Measurements from ENCODE around the gene MAST4.

The MAST4 gene

GRCh38 chr5:67089200-67089725 lies 493.1 kb downstream of the MAST4 start:
- H3K36me3 ChIP-seq (ENCODE audit: control insufficient read depth, insufficient read depth, low read length): no peaks in the 10 kb centered on the region
- TF ChIP-seq CTCF (IDR thresholded peaks at IDR 0.05; ENCODE audit: insufficient read depth, low read length, poor library complexity, severe bottlenecking): no peak
- DNase-seq (ENCODE audit: extremely low read depth, insufficient read length): no peak
- H3K4me3 ChIP-seq (replicated peaks; ENCODE audit: low read depth, low read length): no peak overlapping the region
- H3K27me3 ChIP-seq (replicated peaks; ENCODE audit: control insufficient read depth, insufficient read depth, low read length): no peaks in the 10 kb centered on the region; the same call in 1 of the 2 replicates

GRCh38 chr5:67090040-67090439 lies 493.8 kb downstream of the MAST4 start:
- H3K36me3 ChIP-seq (ENCODE audit: control insufficient read depth, insufficient read depth, low read length): no peaks in the 10 kb centered on the region
- no peak overlapping the region for H3K4me3 ChIP-seq (replicated peaks; ENCODE audit: low read depth, low read length)
- no peak for DNase-seq (ENCODE audit: extremely low read depth, insufficient read length)
- H3K27me3 ChIP-seq (replicated peaks; ENCODE audit: control insufficient read depth, insufficient read depth, low read length): no peaks in the 10 kb centered on the region; the same call in 1 of the 2 replicates
- TF ChIP-seq CTCF (IDR thresholded peaks at IDR 0.05; ENCODE audit: insufficient read depth, low read length, poor library complexity, severe bottlenecking): no peak

GRCh38 chr5:67090593-67090992 lies 494.4 kb downstream of the MAST4 start:
- H3K36me3 ChIP-seq (ENCODE audit: control insufficient read depth, insufficient read depth, low read length): no peaks in the 10 kb centered on the region
- no peak overlapping the region for H3K4me3 ChIP-seq (replicated peaks; ENCODE audit: low read depth, low read length)
- no peak for DNase-seq (ENCODE audit: extremely low read depth, insufficient read length)
- H3K27me3 ChIP-seq (replicated peaks; ENCODE audit: control insufficient read depth, insufficient read depth, low read length): no peaks in the 10 kb centered on the region; the same call in 1 of the 2 replicates
- no peak for TF ChIP-seq CTCF (IDR thresholded peaks at IDR 0.05; ENCODE audit: insufficient read depth, low read length, poor library complexity, severe bottlenecking)

- H3K36me3 ChIP-seq (ENCODE audit: control insufficient read depth, insufficient read depth, low read length): no peaks in the 10 kb centered on the region
- no peak overlapping the region for H3K4me3 ChIP-seq (replicated peaks; ENCODE audit: low read depth, low read length)
- TF ChIP-seq CTCF (IDR thresholded peaks at IDR 0.05; ENCODE audit: insufficient read depth, low read length, poor library complexity, severe bottlenecking): no peak
- DNase-seq (ENCODE audit: extremely low read depth, insufficient read length): no peak
- H3K27me3 ChIP-seq (replicated peaks; ENCODE audit: control insufficient read depth, insufficient read depth, low read length): no peaks in the 10 kb centered on the region; the same call in 1 of the 2 replicates
Measured at GRCh38 chr5:67092535-67092934, 496.3 kb downstream of the MAST4 start.

- H3K27me3 ChIP-seq (replicated peaks; ENCODE audit: control insufficient read depth, insufficient read depth, low read length): no peaks in the 10 kb centered on the region; the same call in 1 of the 2 replicates
- TF ChIP-seq CTCF (IDR thresholded peaks at IDR 0.05; ENCODE audit: insufficient read depth, low read length, poor library complexity, severe bottlenecking): no peak
- DNase-seq (ENCODE audit: extremely low read depth, insufficient read length): no peak
- no peaks in the 10 kb centered on the region for H3K36me3 ChIP-seq (ENCODE audit: control insufficient read depth, insufficient read depth, low read length)
- no peak overlapping the region for H3K4me3 ChIP-seq (replicated peaks; ENCODE audit: low read depth, low read length)
Measured at GRCh38 chr5:67093279-67093678, 497.1 kb downstream of the MAST4 start.

All from GM06990 (cell line).